HCT116 (cell line): ENCODE results near the gene LIN9. TPM values are rescaled to one million over a fixed set of nuclear protein-coding genes. Genes with fewer than 3 reads are reported as not detected.

Source experiments
- ATAC-seq: fragments of 200-7000 bp; cut with Tn5 transposase; 2 replicates; pipeline ENCODE4 v1.9.1; 2020; ENCODE audit warnings: mild to moderate bottlenecking, moderate library complexity
- BruUV-seq: library from RNA; stranded (reverse); fragments of 400-500 nt; replicated peaks from 2 replicates; lab custom pipeline; 2021; lab: Mats Ljungman, UMichigan
- CTCF ChIA-PET: fragments of 300-600 bp; sonication (Branson Sonifier 250); formaldehyde crosslinking; loops from one replicate; lab custom pipeline; 2021; ENCODE audit warnings: antibody characterized with exemption; lab: Charles Lee
- POLR2A ChIA-PET: fragments of 300-600, 350-600 bp; sonication (Branson Sonifier 250); formaldehyde crosslinking; loops from one replicate; lab custom pipeline; 2021; ENCODE audit warnings: antibody characterized with exemption; lab: Charles Lee
- RAD21 ChIA-PET, 2 experiments: fragments of 300-600 bp; sonication (Branson Sonifier 250); formaldehyde crosslinking; loops; one replicate each; lab custom pipeline; 2023; ENCODE audit warnings: low total read pairs in 2 of 2; ENCODE audit not compliant: uncharacterized antibody in 2 of 2, unreplicated experiment in 2 of 2, low non-redundant PET in 1 of 2; lab: Charles Lee
- DNase-seq: peaks from one replicate; pipeline ENCODE4 v3.0.0-alpha.2; 2010; ENCODE audit warnings: low read depth, low spot score
- H2AFZ ChIP-seq: fragments of 200-600 bp; shearing (Covaris generic), sonication (generic); 2 replicates; pipeline ENCODE4 v1.6.1; 2017; ENCODE audit warnings: low read depth, mixed run types, mixed read lengths, antibody characterized with exemption, low read length; ENCODE audit not compliant: poor library complexity, severe bottlenecking
- H3K27ac ChIP-seq: 2 replicates; pipeline ENCODE4 v1.5.1; 2012; ENCODE audit warnings: low read depth, low read length
- H3K27me3 ChIP-seq: fragments of 200-600 bp; sonication (generic); 2 replicates; pipeline ENCODE4 v1.6.1; 2016; ENCODE audit warnings: mixed run types, low read length, mixed read lengths; ENCODE audit not compliant: insufficient read depth
- H3K36me3 ChIP-seq, 2 experiments: fragments of 200-500 bp in 1 of 2; fragments of 200-600 bp in 1 of 2; sonication (Bioruptor generic) in 1 of 2; sonication (generic) in 1 of 2; 2 replicates each; pipeline versions ENCODE4 v1.5.1 to v1.6.1; 2014 to 2016; ENCODE audit warnings: low read length in 2 of 2, inconsistent platforms in 1 of 2, mixed read lengths in 1 of 2, mixed run types in 1 of 2; ENCODE audit not compliant: insufficient read depth in 2 of 2, control insufficient read depth in 1 of 2
- H3K4me1 ChIP-seq, 2 experiments: fragments of 200-600 bp in 1 of 2; sonication (generic) in 1 of 2; 2 replicates each; pipeline versions ENCODE4 v1.5.1 to v1.6.1; 2012 to 2017; ENCODE audit warnings: low read length in 2 of 2, inconsistent platforms in 1 of 2, mild to moderate bottlenecking in 1 of 2, mixed read lengths in 1 of 2, mixed run types in 1 of 2, moderate library complexity in 1 of 2; ENCODE audit not compliant: insufficient read depth in 2 of 2, control insufficient read depth in 1 of 2
- H3K4me2 ChIP-seq: fragments of 200-600 bp; sonication (generic); 2 replicates; pipeline ENCODE4 v1.6.1; 2017; ENCODE audit warnings: mixed run types, low read length, mixed read lengths
- H3K4me3 ChIP-seq, 2 experiments: fragments of 200-600 bp in 1 of 2; sonication (generic) in 1 of 2; replicated peaks in 1 of 2; 2 replicates each; pipeline ENCODE4 v1.5.1; 2011 to 2016; ENCODE audit warnings: low read length in 2 of 2, control low read depth in 1 of 2, low read depth in 1 of 2, mild to moderate bottlenecking in 1 of 2, mixed read lengths in 1 of 2, mixed run types in 1 of 2
- H3K79me2 ChIP-seq: fragments of 200-600 bp; sonication (generic); 2 replicates; pipeline ENCODE4 v1.6.1; 2017; ENCODE audit warnings: mild to moderate bottlenecking, mixed run types, low read length, moderate library complexity, mixed read lengths; ENCODE audit not compliant: insufficient read depth
- H3K9ac ChIP-seq: fragments of 200-600 bp; sonication (generic); 2 replicates; pipeline ENCODE4 v1.6.1; 2016; ENCODE audit warnings: low read length, mixed read lengths
- H3K9me2 ChIP-seq: fragments of 200-600 bp; sonication (generic), shearing (Covaris generic); 2 replicates; pipeline ENCODE4 v1.6.1; 2017; ENCODE audit warnings: mixed run types, mild to moderate bottlenecking, moderate library complexity; ENCODE audit not compliant: insufficient read depth
- H3K9me3 ChIP-seq, 2 experiments: fragments of 200-500 bp in 1 of 2; fragments of 200-600 bp in 1 of 2; sonication (Bioruptor generic) in 1 of 2; sonication (generic) in 1 of 2; 2 replicates each; pipeline ENCODE4 v1.6.1; 2014 to 2017; ENCODE audit warnings: low read length in 2 of 2, mixed read lengths in 2 of 2, inconsistent platforms in 1 of 2, low read depth in 1 of 2, mild to moderate bottlenecking in 1 of 2, mixed run types in 1 of 2, moderate library complexity in 1 of 2; ENCODE audit not compliant: control insufficient read depth in 1 of 2, insufficient read depth in 1 of 2
- H4K20me1 ChIP-seq: fragments of 200-600 bp; sonication (generic), shearing (Covaris generic); 2 replicates; pipeline ENCODE4 v1.6.1; 2017; ENCODE audit warnings: mixed run types, mild to moderate bottlenecking, moderate library complexity; ENCODE audit not compliant: insufficient read depth
- CBX3 ChIP-seq: IDR thresholded peaks from 2 replicates; pipeline ENCODE4 v1.6.1; 2012; ENCODE audit warnings: low read depth
- CEBPB ChIP-seq: IDR thresholded peaks from 2 replicates; pipeline ENCODE4 v1.6.1; 2012; ENCODE audit warnings: low read depth
- EGR1 ChIP-seq: IDR thresholded peaks from 2 replicates; pipeline ENCODE4 v1.6.1; 2012; ENCODE audit warnings: low read depth
- ELF1 ChIP-seq: IDR thresholded peaks from 2 replicates; pipeline ENCODE4 v1.6.1; 2012; ENCODE audit warnings: low read depth, borderline replicate concordance
- EZH2 ChIP-seq: fragments of 200-600 bp; sonication (generic); IDR thresholded peaks from 2 replicates; pipeline ENCODE4 v1.6.1; 2017; ENCODE audit warnings: antibody characterized with exemption, mixed run types
- EZH2phosphoT487 ChIP-seq: fragments of 200-600 bp; IDR thresholded peaks from 2 replicates; pipeline ENCODE4 v1.6.1; 2018; ENCODE audit warnings: antibody characterized with exemption, borderline replicate concordance
- JUND ChIP-seq: IDR thresholded peaks from 2 replicates; pipeline ENCODE4 v1.6.1; 2012
- POLR2A ChIP-seq: IDR thresholded peaks from 2 replicates; pipeline ENCODE4 v1.7.0; 2011; ENCODE audit warnings: borderline replicate concordance; ENCODE audit not compliant: insufficient read depth, insufficient read length; ENCODE audit errors: extremely low read depth
- POLR2AphosphoS5 ChIP-seq: IDR thresholded peaks from 2 replicates; pipeline ENCODE4 v1.6.1; 2011; ENCODE audit warnings: mild to moderate bottlenecking, low read depth, low read length, moderate library complexity
- SIN3A ChIP-seq: IDR thresholded peaks from 2 replicates; pipeline ENCODE4 v1.6.1; 2012; ENCODE audit warnings: low read depth
- SP1 ChIP-seq: IDR thresholded peaks from 2 replicates; pipeline ENCODE4 v1.6.1; 2012; ENCODE audit warnings: low read depth
- SRF ChIP-seq: IDR thresholded peaks from 2 replicates; pipeline ENCODE4 v1.6.1; 2012; ENCODE audit warnings: low read depth
- TCF7L2 ChIP-seq: IDR thresholded peaks from 2 replicates; pipeline ENCODE4 v1.7.0; 2011; ENCODE audit warnings: borderline replicate concordance, inconsistent platforms; ENCODE audit not compliant: insufficient read depth, insufficient read length; ENCODE audit errors: extremely low read depth
- YY1 ChIP-seq: IDR thresholded peaks from 2 replicates; pipeline ENCODE4 v1.6.1; 2011; ENCODE audit warnings: low read length, low read depth, moderate library complexity, mild to moderate bottlenecking; ENCODE audit not compliant: insufficient replicate concordance; ENCODE audit errors: extremely low read depth
- ZFX ChIP-seq: fragments of 450-650 bp; IDR thresholded peaks from 2 replicates; pipeline ENCODE4 v1.6.1; 2017
- intact Hi-C: fragments of 100-400 bp; cut with micrococcal nuclease; formaldehyde crosslinking; loops from 2 replicates; pipeline ENCODE4 v1.10.0; 2022
- total RNA-seq: library from RNA; stranded (reverse); gene quantifications from one replicate; pipeline ENCODE4 v1.2.1, GENCODE V29; 2021; ENCODE audit not compliant: unreplicated experiment
- TF ChIP-seq, protein P1 (sequence below): IDR thresholded peaks from 2 replicates; pipeline ENCODE4 v1.6.1; 2012
- TF ChIP-seq, protein P2 (sequence below): IDR thresholded peaks from 2 replicates; pipeline ENCODE4 v1.6.1; 2012
- TF ChIP-seq, protein P3 (sequence below): IDR thresholded peaks from 2 replicates; pipeline ENCODE4 v1.6.1; 2012; ENCODE audit warnings: low read depth
- TF ChIP-seq, protein P4 (sequence below), 3 experiments: fragments of 200-600 bp in 1 of 3; sonication (generic) in 1 of 3; IDR thresholded peaks in 2 of 3; conservative IDR thresholded peaks in 1 of 3; 2 replicates each; pipeline ENCODE4 v1.5.1; 2012 to 2017; ENCODE audit warnings: low read depth in 2 of 3, low read length in 2 of 3, antibody characterized with exemption in 1 of 3, borderline replicate concordance in 1 of 3, control low read depth in 1 of 3, mild to moderate bottlenecking in 1 of 3, mixed read lengths in 1 of 3, mixed run types in 1 of 3, moderate library complexity in 1 of 3; ENCODE audit not compliant: insufficient read depth in 1 of 3

Gene LIN9
- total RNA-seq, 1 experiment from 2014 or later, result 9.3 TPM

DNA sequence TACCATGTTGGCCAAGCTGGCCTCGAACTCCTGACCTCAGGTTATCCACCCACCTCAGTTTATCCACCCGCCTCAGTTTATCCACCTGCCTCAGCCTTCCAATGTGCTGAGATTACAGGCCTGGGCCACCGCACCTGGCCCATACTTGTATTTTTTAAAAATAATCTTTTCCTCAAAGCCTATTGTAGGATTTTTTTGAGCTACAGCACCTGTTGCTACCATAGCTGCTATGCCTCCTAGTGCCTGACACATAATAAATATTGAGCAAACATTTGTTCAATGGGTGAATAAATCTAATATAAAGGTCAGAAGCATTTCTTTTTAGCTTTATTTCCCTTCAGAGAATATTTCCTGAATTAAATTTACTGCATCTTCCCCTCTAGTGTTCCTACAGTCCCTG lies 106.7 kb downstream of the LIN9 start:
- no peak for DNase-seq
- no peak overlapping the region for H3K27ac ChIP-seq
- no peak for TF ChIP-seq POLR2A
- TF ChIP-seq EGR1, result no peak
- TF ChIP-seq SIN3A, result no peak
- no peak for TF ChIP-seq POLR2AphosphoS5
- no peak for TF ChIP-seq CEBPB
- TF ChIP-seq SRF, result no peak
- TF ChIP-seq TCF7L2, result no peak
- TF ChIP-seq ZFX, result no peak
- no peak for TF ChIP-seq JUND
- no peak for TF ChIP-seq YY1
- no peak for TF ChIP-seq EZH2
- TF ChIP-seq, protein P1, sequence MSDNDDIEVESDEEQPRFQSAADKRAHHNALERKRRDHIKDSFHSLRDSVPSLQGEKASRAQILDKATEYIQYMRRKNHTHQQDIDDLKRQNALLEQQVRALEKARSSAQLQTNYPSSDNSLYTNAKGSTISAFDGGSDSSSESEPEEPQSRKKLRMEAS, result no peak
- TF ChIP-seq, protein P2, sequence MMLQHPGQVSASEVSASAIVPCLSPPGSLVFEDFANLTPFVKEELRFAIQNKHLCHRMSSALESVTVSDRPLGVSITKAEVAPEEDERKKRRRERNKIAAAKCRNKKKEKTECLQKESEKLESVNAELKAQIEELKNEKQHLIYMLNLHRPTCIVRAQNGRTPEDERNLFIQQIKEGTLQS, result no peak
- no peak for TF ChIP-seq EZH2phosphoT487
- TF ChIP-seq ELF1, result no peak
- no peak for TF ChIP-seq CBX3
- TF ChIP-seq, protein P3, sequence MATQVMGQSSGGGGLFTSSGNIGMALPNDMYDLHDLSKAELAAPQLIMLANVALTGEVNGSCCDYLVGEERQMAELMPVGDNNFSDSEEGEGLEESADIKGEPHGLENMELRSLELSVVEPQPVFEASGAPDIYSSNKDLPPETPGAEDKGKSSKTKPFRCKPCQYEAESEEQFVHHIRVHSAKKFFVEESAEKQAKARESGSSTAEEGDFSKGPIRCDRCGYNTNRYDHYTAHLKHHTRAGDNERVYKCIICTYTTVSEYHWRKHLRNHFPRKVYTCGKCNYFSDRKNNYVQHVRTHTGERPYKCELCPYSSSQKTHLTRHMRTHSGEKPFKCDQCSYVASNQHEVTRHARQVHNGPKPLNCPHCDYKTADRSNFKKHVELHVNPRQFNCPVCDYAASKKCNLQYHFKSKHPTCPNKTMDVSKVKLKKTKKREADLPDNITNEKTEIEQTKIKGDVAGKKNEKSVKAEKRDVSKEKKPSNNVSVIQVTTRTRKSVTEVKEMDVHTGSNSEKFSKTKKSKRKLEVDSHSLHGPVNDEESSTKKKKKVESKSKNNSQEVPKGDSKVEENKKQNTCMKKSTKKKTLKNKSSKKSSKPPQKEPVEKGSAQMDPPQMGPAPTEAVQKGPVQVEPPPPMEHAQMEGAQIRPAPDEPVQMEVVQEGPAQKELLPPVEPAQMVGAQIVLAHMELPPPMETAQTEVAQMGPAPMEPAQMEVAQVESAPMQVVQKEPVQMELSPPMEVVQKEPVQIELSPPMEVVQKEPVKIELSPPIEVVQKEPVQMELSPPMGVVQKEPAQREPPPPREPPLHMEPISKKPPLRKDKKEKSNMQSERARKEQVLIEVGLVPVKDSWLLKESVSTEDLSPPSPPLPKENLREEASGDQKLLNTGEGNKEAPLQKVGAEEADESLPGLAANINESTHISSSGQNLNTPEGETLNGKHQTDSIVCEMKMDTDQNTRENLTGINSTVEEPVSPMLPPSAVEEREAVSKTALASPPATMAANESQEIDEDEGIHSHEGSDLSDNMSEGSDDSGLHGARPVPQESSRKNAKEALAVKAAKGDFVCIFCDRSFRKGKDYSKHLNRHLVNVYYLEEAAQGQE, result no peak
- TF ChIP-seq SP1, result no peak
- TF ChIP-seq, protein P4, sequence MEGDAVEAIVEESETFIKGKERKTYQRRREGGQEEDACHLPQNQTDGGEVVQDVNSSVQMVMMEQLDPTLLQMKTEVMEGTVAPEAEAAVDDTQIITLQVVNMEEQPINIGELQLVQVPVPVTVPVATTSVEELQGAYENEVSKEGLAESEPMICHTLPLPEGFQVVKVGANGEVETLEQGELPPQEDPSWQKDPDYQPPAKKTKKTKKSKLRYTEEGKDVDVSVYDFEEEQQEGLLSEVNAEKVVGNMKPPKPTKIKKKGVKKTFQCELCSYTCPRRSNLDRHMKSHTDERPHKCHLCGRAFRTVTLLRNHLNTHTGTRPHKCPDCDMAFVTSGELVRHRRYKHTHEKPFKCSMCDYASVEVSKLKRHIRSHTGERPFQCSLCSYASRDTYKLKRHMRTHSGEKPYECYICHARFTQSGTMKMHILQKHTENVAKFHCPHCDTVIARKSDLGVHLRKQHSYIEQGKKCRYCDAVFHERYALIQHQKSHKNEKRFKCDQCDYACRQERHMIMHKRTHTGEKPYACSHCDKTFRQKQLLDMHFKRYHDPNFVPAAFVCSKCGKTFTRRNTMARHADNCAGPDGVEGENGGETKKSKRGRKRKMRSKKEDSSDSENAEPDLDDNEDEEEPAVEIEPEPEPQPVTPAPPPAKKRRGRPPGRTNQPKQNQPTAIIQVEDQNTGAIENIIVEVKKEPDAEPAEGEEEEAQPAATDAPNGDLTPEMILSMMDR (IDR thresholded peaks at IDR 0.05 in 2 of 3, conservative IDR thresholded peaks at IDR 0.05 in 1 of 3; ENCODE audit: borderline replicate concordance in 1 of 3, insufficient read depth in 1 of 3, low read depth in 2 of 3, low read length in 2 of 3), result no peak
- TF ChIP-seq, all 23 proteins: peak for 0
- Histone ChIP-seq H3K79me2 (no peaks in the 10 kb centered on the region), H2AFZ (no peak overlapping the region), H3K9me3 (no peaks in the 10 kb centered on the region), H4K20me1 (no peaks in the 10 kb centered on the region), H3K9me2 (no peaks in the 10 kb centered on the region), H3K27me3 (no peaks in the 10 kb centered on the region), H3K4me1 (peaks cover 0 to under 1% of the 10 kb centered on the region in 2 experiments; a peak in 2 of 4 replicates), H3K4me3 (no peak overlapping the region), H3K9ac (no peak overlapping the region), H3K36me3 (no peaks in the 10 kb centered on the region), H3K4me2 (no peak overlapping the region)
- intact Hi-C loops, result no loop called here
- CTCF ChIA-PET, result interaction anchor here (1.1 to 2.9 kb wide), 2 partner anchors 77 to 131 kb away, joined by 4 to 25 read pairs; no protein-coding TSS in a partner anchor
- BruUV-seq, result no TSS peak
- POLR2A ChIA-PET, result no interaction called here
- ATAC-seq, result no peak
- RAD21 ChIA-PET, result interaction anchor here in 1 of 2 experiments (0.8 kb wide), 1 partner anchor 131 kb away, joined by 3 read pairs; no protein-coding TSS in a partner anchor
